M059J (cell line): Measurements from ENCODE around the gene SSUH2. TPM values are rescaled to one million over a fixed set of nuclear protein-coding genes. Genes with fewer than 3 reads are reported as not detected.

Experiments used
- DNase-seq: peaks from one replicate; pipeline ENCODE4 v3.0.0-alpha.2; 2012; ENCODE audit warnings: low read depth
- total RNA-seq: library from RNA; depleted of rRNA; stranded (reverse); fragments of >200 nt; shearing (Covaris generic); gene quantifications from 2 replicates; pipeline ENCODE4 v1.2.3, GENCODE V29; 2014

The SSUH2 gene
- total RNA-seq, 1 experiment from 2014 or later, result 0.05 TPM

- no peak for DNase-seq
These were observed 4.4 kb downstream of the SSUH2 start for GRCh38 chr3:8640223-8640622.

DNA sequence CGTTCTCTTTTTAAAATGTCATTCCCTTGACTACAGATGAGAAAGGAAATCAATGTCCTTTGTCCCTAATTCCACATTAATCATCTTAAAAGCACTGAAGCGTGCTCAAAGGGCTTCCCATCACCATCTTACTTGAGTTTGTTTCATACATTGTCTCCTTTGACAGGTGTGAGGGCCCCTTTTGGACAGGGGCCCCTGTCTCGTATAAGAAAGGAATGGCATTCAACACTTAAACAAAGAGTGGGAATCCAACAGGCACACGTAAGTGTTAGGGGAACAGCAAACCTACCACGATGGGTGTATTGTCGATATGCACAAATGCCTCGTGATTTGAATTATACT, 5.0 kb downstream of the SSUH2 start:
- no peak for DNase-seq

GRCh38 chr3:8638994-8639658, 5.5 kb downstream of the SSUH2 start:
- DNase-seq, result no peak

DNA sequence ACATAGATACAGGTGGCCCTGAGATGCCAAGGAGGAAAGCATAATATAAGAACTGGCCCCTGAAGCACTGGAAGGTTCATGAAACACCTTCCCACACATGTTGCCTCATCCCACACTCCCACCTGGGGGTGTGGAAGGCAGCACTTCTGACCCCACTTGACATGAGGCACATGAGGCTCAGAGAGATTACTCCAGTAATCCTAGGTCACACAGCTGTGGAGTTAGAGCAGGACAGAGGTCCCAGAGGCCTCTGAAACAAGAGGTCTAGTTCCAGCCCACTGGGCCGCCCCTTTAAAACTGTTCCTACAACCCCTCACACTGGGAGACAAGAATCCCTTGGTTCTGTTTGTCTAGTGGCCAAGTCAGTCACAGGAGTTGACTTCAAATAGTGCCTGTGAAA, 7.2 kb downstream of the SSUH2 start:
- DNase-seq, result no peak

GRCh38 chr3:8635631-8636030, 9.0 kb downstream of the SSUH2 start:
- no peak for DNase-seq

DNA sequence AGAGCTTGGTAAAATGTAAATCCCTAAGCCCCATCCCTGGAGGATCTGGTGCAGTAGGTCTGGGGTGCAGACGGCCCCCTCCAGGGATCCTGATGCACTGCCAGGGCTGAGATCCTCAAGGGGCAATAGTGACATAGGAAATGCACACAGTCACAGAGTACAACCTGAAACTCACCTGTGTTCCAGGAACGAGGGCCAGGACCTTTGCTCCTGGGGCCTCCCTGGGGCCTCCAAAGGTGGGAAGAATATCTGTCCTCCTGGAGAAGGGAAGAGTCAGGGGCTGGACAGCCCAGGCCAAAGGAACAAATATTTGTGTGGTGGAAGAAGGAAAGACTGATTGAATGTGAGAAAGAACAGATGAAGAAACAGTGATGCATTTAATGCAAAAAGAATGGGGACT, 9.5 kb downstream of the SSUH2 start:
- no peak for DNase-seq

GRCh38 chr3:8632402-8633237, 12.0 kb downstream of the SSUH2 start:
- no peak for DNase-seq

GRCh38 chr3:8631661-8632060, 12.9 kb downstream of the SSUH2 start:
- DNase-seq, result no peak

DNA sequence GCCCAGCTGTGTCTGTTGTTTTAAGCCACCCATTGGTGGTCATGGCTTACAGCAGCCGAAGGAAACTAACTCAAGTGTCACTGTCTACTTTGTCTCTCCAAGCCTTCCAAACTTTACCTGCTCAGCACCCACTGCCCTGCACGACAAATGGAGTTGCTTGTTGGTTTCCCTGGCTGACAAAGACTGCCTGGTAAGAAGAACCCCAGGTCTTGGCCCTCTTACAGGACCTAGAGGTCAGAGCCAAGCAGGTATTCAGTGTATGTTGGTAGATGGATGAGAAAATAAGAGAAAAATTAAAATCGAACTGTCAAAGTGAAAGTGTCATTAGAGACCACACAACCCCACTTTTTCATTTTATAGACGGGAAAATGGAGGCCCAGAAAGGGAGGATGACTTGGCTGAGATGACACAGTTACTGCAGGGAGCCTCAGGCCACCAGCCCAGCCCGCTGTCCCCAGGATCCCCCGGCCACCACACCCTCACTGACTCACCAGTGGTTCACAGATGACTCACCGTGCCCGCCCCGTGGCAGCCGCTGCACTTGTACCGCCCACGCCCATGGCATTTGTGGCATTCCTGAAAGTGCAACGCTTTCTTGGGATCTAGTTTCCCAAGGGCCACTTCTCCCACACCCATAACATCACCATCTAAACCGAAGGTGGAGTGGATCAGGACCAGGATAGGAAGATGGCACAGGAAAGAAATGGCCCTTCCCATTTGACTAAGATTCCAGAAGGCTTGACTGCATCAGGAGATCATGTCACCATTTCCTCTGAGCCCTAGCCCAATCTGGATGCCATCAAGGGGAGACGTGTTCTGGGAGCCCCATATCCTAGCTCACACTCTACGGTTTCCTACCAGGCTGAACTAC, 15.2 kb downstream of the SSUH2 start:
- DNase-seq, result peak; percentile 93

DNA sequence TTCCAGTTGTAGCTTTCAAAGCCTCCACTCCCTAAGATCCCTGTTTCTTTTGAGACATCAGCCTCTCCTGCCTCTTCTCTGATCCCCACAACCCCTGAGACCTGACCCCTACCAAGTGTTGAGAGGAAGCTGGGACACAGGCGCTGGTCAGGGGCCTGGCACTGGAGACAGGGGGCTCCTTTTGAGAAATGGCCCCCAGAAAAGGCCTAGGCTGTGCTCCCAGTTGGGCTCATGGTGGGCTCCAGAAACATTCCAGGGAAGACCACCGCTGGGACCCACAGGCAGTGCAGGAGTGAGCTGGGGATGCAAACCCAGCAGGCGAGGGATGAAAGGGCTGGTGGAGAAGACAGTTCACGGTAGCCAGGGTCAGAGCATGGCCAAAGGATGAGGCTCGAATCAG, 16.6 kb downstream of the SSUH2 start:
- DNase-seq, result no peak

GRCh38 chr3:8627201-8627940, 17.2 kb downstream of the SSUH2 start:
- DNase-seq, result no peak

DNA sequence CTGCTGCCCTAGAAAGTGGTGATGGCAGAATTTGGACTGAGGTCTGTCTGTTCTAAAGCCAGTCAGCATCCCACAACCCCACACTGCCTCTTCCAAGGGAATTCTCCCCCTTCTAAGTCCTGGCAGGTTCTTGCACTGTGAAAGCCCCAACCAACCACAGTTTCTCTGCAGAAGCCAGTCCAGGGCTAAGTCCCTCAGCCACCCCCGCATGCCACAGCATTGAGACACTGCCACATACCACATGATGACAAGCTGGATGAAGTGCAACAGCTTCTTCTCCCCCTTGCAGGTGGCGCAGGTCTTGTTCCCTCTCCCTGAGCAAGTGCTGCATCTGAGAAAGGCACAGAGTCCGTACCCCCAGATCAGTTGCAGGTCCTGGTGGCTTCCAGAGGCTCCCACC, 18.6 kb downstream of the SSUH2 start:
- DNase-seq, result peak; percentile 37

DNA sequence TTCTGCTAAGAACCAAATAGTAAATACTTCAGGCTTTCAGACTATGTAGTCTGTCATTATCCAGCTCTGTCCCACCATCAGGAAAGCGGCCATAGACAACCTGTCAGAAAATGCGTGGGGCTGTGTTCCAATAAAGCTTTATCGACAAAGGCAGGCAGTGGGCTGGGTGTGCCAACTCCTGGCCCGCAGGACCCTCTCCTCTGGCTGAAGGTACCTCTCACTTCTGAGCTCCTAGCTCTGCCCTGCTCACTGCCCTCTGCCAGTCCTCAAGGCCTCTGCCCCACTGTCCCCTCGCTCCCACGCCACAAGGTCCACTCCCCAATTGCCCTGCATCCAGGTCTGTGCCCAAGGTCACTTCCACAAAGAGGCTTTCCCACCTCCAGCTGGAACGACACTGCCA, 20.0 kb downstream of the SSUH2 start:
- DNase-seq, result no peak

DNA sequence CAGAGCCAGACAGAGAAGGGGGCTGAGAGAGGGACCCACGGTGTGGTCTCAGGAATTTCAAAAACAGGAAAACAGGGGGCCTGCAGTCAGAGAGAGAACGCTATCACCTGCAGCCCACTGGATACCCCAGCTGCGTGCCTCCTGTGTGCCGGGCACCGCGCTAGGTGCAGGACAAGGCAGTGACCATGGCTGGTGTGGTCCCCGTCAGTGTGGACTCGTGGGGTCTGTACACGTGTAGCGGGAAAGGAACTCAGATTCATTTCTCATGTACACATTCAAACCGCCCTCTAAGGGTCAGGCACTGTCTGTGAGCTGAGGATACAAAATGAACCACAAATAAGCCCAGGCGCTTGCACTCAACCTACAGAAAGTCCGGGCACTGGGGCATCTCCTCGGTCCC, 20.9 kb downstream of the SSUH2 start:
- no peak for DNase-seq

DNA sequence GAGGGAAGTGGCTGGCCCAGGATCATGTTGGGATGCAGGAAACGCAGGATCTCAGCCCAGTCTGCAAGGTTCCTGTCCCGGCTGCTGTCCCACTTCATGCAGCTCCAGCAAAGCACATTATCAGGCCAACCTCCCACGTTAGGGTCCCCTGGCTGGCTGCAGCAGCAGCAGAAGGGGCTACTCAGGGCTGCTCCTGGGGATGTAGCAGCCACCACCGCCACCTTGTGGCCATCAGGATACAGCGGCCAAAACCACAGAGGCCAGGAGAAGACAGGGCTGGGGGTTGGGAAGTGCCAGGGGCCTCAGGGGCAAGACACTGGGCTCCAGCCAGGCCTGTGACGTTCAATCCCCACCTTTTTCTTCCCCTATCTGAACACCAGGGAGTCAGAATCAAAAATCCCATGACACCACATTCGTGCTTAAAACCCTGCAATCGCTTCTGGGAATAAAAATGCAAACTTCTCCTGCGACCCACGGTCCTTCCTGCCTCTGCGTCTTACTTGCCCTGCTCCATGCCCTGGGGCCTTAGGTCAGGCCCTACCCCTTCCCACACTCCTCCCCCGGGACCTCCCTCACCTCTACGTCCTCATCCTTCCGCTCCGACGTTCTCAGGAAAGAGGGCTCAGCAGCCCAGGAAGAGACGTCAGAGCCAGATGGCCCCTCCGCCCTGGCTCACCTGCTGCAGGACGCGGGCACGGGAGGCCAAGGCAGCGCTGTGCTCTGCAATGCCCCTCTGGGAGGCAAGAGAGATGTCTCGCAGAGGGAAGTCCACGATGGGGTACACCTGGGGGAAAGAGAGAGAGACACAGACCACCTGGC, 21.5 kb downstream of the SSUH2 start:
- peak; percentile 46 for DNase-seq

GRCh38 chr3:8621872-8622271, 22.7 kb downstream of the SSUH2 start:
- DNase-seq, result peak; percentile 45

DNA sequence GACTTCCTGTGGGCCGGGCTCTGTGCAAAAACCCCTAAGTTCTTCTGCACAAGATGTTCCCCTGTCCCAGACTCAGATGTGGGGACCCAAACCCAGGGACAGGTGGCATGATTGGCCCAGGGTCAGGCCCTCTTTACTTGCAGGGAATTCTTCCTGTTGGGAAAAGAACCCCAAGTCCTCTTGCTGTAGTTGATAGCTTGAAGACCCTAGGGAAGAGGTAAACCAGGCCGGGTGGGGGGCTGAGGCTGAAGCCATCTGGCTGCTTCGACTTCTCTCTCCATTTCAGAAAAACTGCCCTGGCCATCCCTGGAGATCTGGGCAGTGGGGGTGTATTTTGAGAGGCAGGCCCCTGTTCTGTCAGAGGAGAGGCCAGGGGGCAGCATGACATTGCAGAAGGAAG, 23.5 kb downstream of the SSUH2 start:
- DNase-seq, result no peak

- peak; percentile 39 for DNase-seq
These were observed 25.1 kb downstream of the SSUH2 start for GRCh38 chr3:8619548-8619947.

DNA sequence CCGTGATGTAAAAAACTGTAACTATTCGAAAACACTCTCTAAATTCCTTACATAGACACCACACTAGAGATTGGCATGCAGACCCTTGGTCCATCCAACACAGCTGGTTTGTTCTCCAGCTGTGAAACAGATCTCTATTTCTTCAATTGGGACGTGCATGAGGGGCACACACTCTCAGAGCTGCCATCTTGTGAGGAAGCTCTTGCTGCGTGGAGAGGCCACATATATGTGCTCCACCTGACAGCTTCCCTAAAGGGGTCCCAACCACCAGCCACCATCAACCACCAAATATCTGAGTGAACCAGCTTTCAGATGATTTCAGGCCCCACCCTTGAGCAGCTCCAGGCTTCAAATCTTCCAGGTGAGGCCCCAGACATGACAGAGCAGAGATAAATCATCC, 25.6 kb downstream of the SSUH2 start:
- no peak for DNase-seq

DNA sequence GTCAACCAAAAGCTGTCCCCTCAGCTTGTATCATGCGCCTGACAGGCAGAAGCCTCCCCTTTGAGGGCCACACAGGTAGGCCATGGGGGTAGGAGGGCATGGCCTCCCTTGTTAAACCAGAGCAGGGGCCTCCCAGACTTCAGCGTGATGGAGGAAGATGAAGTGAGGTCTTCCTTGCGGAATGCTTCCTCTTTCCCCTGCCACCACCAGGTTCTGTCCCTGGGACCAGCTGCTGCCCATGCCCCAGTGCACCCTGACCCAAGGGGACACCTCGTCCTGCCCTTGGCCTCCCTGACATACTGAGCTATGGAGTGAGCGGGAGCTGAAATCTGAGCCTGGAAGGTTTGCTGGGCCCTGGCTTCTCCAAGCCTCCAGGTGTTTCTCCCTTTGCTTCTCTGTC, 26.7 kb downstream of the SSUH2 start:
- no peak for DNase-seq

DNA sequence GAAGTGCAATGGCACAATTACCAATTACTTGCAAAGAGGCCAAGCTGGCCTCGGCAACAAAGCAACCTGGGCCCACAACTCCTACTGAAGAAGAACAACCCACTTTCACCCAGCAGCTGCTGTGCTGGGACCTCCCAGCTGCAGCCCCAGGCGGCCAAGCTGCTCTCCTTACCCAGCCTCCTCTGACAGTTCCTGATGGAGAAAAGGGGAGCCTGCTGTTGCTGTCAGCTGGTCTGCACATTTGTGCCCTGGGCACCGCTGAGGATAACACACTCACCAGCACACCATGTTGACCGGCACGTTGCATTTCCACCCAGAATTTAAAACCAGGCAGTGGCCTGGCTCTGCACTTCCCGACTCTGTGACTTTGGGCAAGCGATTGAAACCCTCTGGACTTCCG, 33.6 kb downstream of the SSUH2 start:
- no peak for DNase-seq
